ENCODE measurements around the gene WDR1. TPM values are rescaled to one million over a fixed set of nuclear protein-coding genes. Genes with fewer than 3 reads are reported as not detected.

The WDR1 gene
- polyA plus RNA-seq, 1 of the 3 experiments (the other 2 are of a cell fraction) = 310 TPM

DNA sequence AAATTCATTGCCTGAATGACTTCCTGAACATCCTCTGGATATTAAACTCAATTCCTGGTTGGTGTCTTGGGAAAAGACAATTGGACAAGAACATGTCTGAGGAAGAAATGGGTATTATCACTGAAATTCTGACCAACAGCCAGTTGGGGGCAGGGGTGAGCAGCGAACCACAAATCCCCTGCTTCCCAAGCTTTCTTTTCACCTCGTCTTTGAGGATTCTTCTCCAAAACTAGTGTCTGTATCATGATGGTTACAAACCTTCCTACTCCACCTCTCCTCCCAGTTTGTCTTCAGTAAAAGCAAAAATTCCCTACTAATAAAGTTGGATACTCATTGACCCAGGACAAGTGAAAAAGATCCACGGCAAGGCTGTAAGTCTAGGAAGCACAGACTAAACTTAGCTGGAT, 48.3 kb upstream of the WDR1 start (continued):
- TF ChIP-seq, protein P1, sequence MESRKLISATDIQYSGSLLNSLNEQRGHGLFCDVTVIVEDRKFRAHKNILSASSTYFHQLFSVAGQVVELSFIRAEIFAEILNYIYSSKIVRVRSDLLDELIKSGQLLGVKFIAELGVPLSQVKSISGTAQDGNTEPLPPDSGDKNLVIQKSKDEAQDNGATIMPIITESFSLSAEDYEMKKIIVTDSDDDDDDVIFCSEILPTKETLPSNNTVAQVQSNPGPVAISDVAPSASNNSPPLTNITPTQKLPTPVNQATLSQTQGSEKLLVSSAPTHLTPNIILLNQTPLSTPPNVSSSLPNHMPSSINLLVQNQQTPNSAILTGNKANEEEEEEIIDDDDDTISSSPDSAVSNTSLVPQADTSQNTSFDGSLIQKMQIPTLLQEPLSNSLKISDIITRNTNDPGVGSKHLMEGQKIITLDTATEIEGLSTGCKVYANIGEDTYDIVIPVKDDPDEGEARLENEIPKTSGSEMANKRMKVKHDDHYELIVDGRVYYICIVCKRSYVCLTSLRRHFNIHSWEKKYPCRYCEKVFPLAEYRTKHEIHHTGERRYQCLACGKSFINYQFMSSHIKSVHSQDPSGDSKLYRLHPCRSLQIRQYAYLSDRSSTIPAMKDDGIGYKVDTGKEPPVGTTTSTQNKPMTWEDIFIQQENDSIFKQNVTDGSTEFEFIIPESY (IDR thresholded peaks at IDR 0.05; ENCODE audit: borderline replicate concordance, low read depth) = no peak
- TF ChIP-seq TEAD4 (IDR thresholded peaks at IDR 0.05; ENCODE audit: borderline replicate concordance, insufficient read depth) (no peak), TCF12 (IDR thresholded peaks at IDR 0.05) (no peak), GATA2 (CRISPR knock-in tag; IDR thresholded peaks at IDR 0.05) (no peak), TAF1 (IDR thresholded peaks at IDR 0.05; ENCODE audit: borderline replicate concordance, low read depth, low read length) (no peak), RFX5 (IDR thresholded peaks at IDR 0.05; ENCODE audit: low read length) (no peak), MEF2A (IDR thresholded peaks at IDR 0.05; ENCODE audit: borderline replicate concordance, low read depth) (no peak), RAD21 (IDR thresholded peaks at IDR 0.05; ENCODE audit: low read length) (peak; percentile 64)
- TF ChIP-seq, protein P2, sequence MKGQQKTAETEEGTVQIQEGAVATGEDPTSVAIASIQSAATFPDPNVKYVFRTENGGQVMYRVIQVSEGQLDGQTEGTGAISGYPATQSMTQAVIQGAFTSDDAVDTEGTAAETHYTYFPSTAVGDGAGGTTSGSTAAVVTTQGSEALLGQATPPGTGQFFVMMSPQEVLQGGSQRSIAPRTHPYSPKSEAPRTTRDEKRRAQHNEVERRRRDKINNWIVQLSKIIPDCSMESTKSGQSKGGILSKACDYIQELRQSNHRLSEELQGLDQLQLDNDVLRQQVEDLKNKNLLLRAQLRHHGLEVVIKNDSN (IDR thresholded peaks at IDR 0.05; ENCODE audit: borderline replicate concordance, low read depth) = no peak
- TF ChIP-seq, protein P3, sequence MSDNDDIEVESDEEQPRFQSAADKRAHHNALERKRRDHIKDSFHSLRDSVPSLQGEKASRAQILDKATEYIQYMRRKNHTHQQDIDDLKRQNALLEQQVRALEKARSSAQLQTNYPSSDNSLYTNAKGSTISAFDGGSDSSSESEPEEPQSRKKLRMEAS (IDR thresholded peaks at IDR 0.05; ENCODE audit: low read depth) = no peak

DNA sequence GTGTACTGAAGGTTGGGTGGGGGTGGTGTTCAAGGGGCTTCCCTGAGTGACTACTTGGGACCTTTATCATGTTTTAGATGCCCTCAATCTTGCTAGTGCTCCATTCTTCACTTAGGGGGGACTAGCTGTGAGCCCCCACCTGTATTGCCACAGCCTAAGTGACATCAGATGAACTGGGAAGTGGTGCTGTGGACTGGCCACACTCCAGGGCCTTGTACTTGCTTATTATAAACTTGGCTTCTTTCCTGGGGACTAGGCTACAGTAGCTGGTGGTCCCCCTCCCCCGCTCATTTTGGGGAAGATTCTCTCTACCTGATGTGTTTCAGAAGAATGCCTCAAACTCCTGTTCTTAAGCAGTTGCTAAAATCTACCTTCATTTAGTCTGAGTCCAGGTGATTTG, 46.7 kb upstream of the WDR1 start:
- H3F3A ChIP-seq (replicated peaks; ENCODE audit: insufficient read depth) = no peaks in the 10 kb centered on the region
- no peaks in the 10 kb centered on the region for H3K79me2 ChIP-seq (ENCODE audit: insufficient read depth)
- ChIA-PET CTCF (interaction anchor here (0.8 to 3.8 kb wide), 4 partner anchors 16 to 390 kb away, joined by 3 to 26 read pairs (median 4); no protein-coding TSS in a partner anchor), POLR2A (no interaction called here)
- no peak overlapping the region for H3K27ac ChIP-seq (ENCODE audit: low read depth in 2 of 2, low read length in 1 of 2)
- TF ChIP-seq NFIC (IDR thresholded peaks at IDR 0.05; ENCODE audit: borderline replicate concordance) (no peak), FOXM1 (IDR thresholded peaks at IDR 0.05; ENCODE audit: low read depth) (no peak), TEAD4 (IDR thresholded peaks at IDR 0.05; ENCODE audit: borderline replicate concordance, insufficient read depth) (no peak), FOXJ3 (CRISPR knock-in tag; IDR thresholded peaks at IDR 0.05) (no peak), EZH2phosphoT487 (IDR thresholded peaks at IDR 0.05; ENCODE audit: borderline replicate concordance, low read depth) (no peak), EP300 (IDR thresholded peaks at IDR 0.05; ENCODE audit: borderline replicate concordance in 1 of 2, low read depth in 1 of 2, low read length in 1 of 2) (no peak), FOSL2 (IDR thresholded peaks at IDR 0.05; ENCODE audit: borderline replicate concordance, low read depth) (no peak), NRF1 (IDR thresholded peaks at IDR 0.05; ENCODE audit: low read depth, low read length) (no peak), TAF1 (IDR thresholded peaks at IDR 0.05; ENCODE audit: borderline replicate concordance, low read depth, low read length) (no peak), SMC3 (IDR thresholded peaks at IDR 0.05; ENCODE audit: low read depth, low read length) (no peak), MEF2A (IDR thresholded peaks at IDR 0.05; ENCODE audit: borderline replicate concordance, low read depth) (no peak)
- TF ChIP-seq, protein P4, sequence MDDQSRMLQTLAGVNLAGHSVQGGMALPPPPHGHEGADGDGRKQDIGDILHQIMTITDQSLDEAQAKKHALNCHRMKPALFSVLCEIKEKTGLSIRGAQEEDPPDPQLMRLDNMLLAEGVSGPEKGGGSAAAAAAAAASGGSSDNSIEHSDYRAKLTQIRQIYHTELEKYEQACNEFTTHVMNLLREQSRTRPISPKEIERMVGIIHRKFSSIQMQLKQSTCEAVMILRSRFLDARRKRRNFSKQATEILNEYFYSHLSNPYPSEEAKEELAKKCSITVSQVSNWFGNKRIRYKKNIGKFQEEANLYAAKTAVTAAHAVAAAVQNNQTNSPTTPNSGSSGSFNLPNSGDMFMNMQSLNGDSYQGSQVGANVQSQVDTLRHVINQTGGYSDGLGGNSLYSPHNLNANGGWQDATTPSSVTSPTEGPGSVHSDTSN (IDR thresholded peaks at IDR 0.05) = no peak
- TF ChIP-seq, protein P2 (IDR thresholded peaks at IDR 0.05; ENCODE audit: borderline replicate concordance, low read depth) = no peak
- TF ChIP-seq, protein P5, sequence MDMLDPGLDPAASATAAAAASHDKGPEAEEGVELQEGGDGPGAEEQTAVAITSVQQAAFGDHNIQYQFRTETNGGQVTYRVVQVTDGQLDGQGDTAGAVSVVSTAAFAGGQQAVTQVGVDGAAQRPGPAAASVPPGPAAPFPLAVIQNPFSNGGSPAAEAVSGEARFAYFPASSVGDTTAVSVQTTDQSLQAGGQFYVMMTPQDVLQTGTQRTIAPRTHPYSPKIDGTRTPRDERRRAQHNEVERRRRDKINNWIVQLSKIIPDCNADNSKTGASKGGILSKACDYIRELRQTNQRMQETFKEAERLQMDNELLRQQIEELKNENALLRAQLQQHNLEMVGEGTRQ (IDR thresholded peaks at IDR 0.05; ENCODE audit: borderline replicate concordance, low read depth, low read length) = no peak
- H3K9me3 ChIP-seq = no peaks in the 10 kb centered on the region
- no peaks in the 10 kb centered on the region for H3K9me2 ChIP-seq
- no peak overlapping the region for H3K9ac ChIP-seq
- no peaks in the 10 kb centered on the region; the same call in 1 of the 2 replicates for H3K27me3 ChIP-seq (ENCODE audit: insufficient read depth)
- H3K4me3 ChIP-seq (ENCODE audit: low read depth in 2 of 2, low read length in 1 of 2) = no peak overlapping the region
- no peaks in the 10 kb centered on the region for H3K36me3 ChIP-seq (replicated peaks in 1 of 2; ENCODE audit: control insufficient read depth in 1 of 2, insufficient read depth in 2 of 2, low read length in 1 of 2)
- no peak overlapping the region for H3K4me2 ChIP-seq
- H3K4me1 ChIP-seq (ENCODE audit: control insufficient read depth in 1 of 2, insufficient read depth in 2 of 2, low read depth in 1 of 2, low read length in 1 of 2) = no peaks in the 10 kb centered on the region
- H4K20me1 ChIP-seq (ENCODE audit: insufficient read depth) = no peaks in the 10 kb centered on the region
- H2AFZ ChIP-seq (ENCODE audit: low read depth) = no peak overlapping the region
- 0% methylated on average over 1 of the region's 1 CpG for whole genome bisulfite sequencing (ENCODE audit: low lambda C conversion rate)
- DNase-seq = no peak

Data from SK-N-SH (cell line).